ENCODE results near the gene SUSD4.
"Not testable (repeated sequence)": the region's sequence is repeated elsewhere in the genome, so short reads cannot be mapped to it uniquely, and the experiment has no call there.

Gene SUSD4

GRCh38 chr1:223288826-223289225 lies 75.2 kb downstream of the SUSD4 start:
- no peak for FAIRE-seq

GRCh38 chr1:223285452-223285851 lies 78.5 kb downstream of the SUSD4 start:
- FAIRE-seq, result no peak

GRCh38 chr1:223283697-223284096 lies 80.3 kb downstream of the SUSD4 start:
- not testable (repeated sequence) for FAIRE-seq

GRCh38 chr1:223278311-223278710 lies 85.7 kb downstream of the SUSD4 start:
- FAIRE-seq, result not testable (repeated sequence)

GRCh38 chr1:223276029-223276428 lies 87.9 kb downstream of the SUSD4 start:
- FAIRE-seq, result no peak

GRCh38 chr1:223273511-223273910 lies 90.5 kb downstream of the SUSD4 start:
- FAIRE-seq, result no peak

GRCh38 chr1:223271085-223271781 lies 92.7 kb downstream of the SUSD4 start:
- no peak for FAIRE-seq

- no peak for FAIRE-seq
These were observed 93.8 kb downstream of the SUSD4 start for GRCh38 chr1:223270155-223270554.

GRCh38 chr1:223269006-223269405 lies 95.0 kb downstream of the SUSD4 start:
- no peak for FAIRE-seq

- no peak for FAIRE-seq
These were observed 97.3 kb downstream of the SUSD4 start for GRCh38 chr1:223266632-223267172.

GRCh38 chr1:223264983-223265908 lies 98.7 kb downstream of the SUSD4 start:
- no peak for FAIRE-seq

- no peak for FAIRE-seq
These were observed 99.4 kb downstream of the SUSD4 start for GRCh38 chr1:223264529-223264928.

GRCh38 chr1:223261914-223262313 lies 102.1 kb downstream of the SUSD4 start:
- no peak for FAIRE-seq

GRCh38 chr1:223260712-223261111 lies 103.3 kb downstream of the SUSD4 start:
- no peak for FAIRE-seq

GRCh38 chr1:223259462-223259861 lies 104.5 kb downstream of the SUSD4 start:
- no peak for FAIRE-seq

- no peak for FAIRE-seq
These were observed 105.2 kb downstream of the SUSD4 start for GRCh38 chr1:223258751-223259198.

GRCh38 chr1:223257856-223258550 lies 106.0 kb downstream of the SUSD4 start:
- no peak for FAIRE-seq

GRCh38 chr1:223256034-223256433 lies 107.9 kb downstream of the SUSD4 start:
- no peak for FAIRE-seq

- FAIRE-seq, result no peak
These were observed 110.1 kb downstream of the SUSD4 start for GRCh38 chr1:223253916-223254315.

GRCh38 chr1:223251387-223251786 lies 112.6 kb downstream of the SUSD4 start:
- FAIRE-seq, result not testable (repeated sequence)

- no peak for FAIRE-seq
These were observed 113.4 kb downstream of the SUSD4 start for GRCh38 chr1:223250632-223251015.

- no peak for FAIRE-seq
These were observed 113.9 kb downstream of the SUSD4 start for GRCh38 chr1:223249854-223250631.

All from A204.1 (cell line).